GM18907 (cell line): Measurements from ENCODE around the gene SLC24A3.
"Not testable (repeated sequence)": the region's sequence is repeated elsewhere in the genome, so short reads cannot be mapped to it uniquely, and the experiment has no call there.

Experiments
- ATAC-seq: cut with Tn5 transposase; IDR thresholded peaks from one replicate; pipeline ENCODE4 v1.9.1; 2021; ENCODE audit warnings: mild to moderate bottlenecking, moderate library complexity; ENCODE audit not compliant: unreplicated experiment

The SLC24A3 gene

DNA sequence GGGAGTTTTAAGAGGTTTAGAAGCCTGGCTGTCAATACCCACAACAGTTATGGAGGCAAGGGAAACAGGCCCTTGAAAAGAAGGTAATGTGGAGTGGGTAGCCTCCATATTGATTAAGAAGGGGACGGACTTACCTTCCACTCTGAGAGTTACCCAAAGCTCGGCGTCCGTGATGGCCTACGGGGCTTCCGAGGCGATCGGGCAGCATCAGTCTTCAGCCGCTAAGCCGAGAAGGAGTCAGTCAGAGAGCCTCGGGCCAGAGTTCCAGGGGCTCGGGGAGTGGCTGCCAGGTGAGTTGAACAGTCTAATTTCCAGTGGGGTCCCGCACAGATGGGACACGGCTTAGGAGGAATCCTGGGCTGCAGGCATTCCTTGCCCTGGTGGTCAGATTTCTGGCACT is 541.8 kb downstream of the SLC24A3 start:
- ATAC-seq, result not testable (repeated sequence)

- no peak for ATAC-seq
These were observed 544.5 kb downstream of the SLC24A3 start for GRCh38 chr20:19756761-19757486.

GRCh38 chr20:19757487-19758132 is 545.2 kb downstream of the SLC24A3 start:
- no peak for ATAC-seq

- ATAC-seq, result no peak
These were observed 545.7 kb downstream of the SLC24A3 start, which contains the start of gene RIN2 for GRCh38 chr20:19758133-19758500. Gene RIN2 (plus strand): TSS chr20:19758258. CDS start chr20:19889602, 131,344 bp downstream.

DNA sequence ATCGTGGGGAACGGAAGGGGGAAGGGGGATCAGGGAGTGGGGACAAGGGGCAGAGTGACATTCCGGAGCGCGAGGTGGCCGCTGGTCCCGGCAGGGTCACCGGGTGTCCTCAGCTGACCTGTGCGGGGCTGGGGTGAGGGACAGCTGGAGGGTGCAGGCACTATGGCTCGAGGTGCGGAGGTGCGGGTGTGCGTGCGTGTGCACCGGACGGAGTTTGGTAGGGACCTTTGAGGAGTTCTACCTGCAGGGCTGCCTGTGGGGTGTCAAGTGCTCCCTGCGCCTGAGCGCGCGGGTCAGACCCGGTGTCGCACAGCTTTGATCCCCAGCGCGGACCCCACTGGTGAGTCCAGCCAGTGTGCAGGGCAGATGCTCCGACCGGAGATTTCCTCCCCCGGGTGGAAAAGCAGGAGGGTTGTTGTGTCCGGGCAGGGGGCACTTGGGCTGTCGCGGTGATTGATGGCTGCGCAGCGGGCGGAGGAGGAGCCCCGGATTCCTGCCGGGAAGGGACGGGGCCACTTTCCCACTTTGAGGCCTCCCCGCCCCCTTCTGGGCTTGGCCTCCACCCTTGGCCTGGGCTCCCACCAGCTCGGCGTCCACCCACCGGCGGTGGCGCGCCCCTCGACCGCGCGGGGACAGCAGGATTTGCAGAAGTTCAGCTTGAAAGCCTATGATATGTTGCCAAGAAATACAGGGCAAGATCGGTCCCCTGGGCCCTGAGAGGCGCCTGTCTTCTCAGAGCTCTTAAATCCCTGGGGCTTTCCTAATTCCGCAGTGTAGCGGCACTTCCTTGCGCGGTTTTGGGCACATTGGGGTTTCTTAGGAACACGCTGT is 546.3 kb downstream of the SLC24A3 start:
- ATAC-seq, result no peak

DNA sequence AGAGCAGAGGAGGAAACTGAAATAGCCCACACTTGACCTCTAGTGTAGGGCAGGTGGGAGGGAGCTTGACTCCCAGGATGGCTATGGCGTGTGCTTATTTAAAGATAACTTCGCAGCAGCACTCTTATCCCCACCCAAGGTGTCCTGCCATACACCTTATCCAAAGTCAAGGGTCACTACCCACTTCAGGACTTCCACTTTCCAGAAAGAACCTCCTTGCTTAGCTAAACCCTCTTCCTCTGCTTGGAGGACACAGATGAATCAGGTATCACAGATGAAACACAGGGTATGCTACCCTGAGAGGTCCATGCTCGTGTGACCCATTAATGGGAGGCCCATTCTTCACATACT is 547.9 kb downstream of the SLC24A3 start:
- no peak for ATAC-seq

GRCh38 chr20:19761326-19761725 is 548.9 kb downstream of the SLC24A3 start:
- ATAC-seq, result no peak

- ATAC-seq, result no peak
These were observed 549.4 kb downstream of the SLC24A3 start for GRCh38 chr20:19761841-19762240.

- no peak for ATAC-seq
These were observed 551.8 kb downstream of the SLC24A3 start for GRCh38 chr20:19764207-19764606.

- ATAC-seq, result no peak
These were observed 552.8 kb downstream of the SLC24A3 start for GRCh38 chr20:19765266-19765665.

DNA sequence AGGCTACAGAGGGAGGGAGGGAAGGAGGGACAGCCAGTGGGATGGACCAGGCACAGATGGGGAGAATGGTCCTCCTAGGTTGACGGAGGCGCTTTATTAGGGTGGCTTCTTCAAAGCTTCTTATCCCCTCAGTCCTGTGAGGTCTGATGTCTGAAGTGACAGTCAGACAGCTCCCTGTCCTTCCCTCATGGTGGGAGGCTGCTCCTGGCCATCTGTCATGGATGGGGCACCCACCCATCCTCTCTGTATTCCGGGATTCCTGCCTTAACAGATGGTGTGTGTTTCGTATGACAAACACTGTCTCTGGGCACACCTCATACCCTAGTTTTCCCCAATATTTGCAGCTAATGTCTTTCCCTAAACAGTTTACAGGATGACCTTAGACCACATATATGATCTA is 553.5 kb downstream of the SLC24A3 start:
- ATAC-seq, result no peak

DNA sequence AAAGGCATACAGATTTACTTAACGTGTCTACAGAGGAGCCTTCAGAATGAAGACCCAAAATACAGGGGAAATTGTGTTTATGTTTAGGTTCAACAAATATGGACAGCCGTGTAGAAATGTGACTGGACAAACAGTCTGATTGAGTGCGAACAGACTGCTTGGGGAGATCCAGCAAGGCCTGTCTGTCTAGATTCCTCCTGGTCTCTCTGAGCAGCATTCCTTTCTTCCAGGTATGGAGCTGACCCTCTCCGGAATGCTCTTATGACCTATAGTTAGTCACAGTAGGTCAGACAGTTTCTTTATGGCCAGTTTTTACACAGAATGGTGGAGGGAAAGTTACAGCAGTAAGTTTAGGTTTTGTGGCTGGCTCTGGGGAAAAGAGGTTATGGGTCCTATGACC is 554.6 kb downstream of the SLC24A3 start:
- ATAC-seq, result no peak

DNA sequence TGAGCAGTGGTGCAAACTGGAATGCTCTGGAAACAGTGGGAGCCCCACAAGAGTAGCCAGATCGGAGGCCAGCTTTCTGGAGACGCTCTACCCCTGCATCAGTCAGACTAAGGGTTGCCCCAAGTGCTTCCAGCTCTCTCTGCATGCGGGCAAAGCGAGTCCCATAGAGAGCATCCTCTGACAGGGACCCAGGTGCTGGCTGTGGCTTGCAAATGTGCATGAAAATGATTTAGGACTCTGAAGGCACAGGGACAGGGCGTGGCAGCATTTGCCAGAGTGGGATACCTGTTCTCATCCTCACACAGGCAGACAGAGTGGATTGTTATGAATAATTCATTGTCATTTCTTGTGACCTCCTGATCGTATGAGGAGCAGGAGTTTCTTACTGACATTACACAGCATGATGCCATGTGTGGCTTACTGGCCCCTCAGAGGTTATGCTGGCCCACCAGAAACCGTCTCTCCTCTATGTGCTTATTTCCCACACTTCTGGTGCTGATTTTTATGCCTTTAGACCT is 555.9 kb downstream of the SLC24A3 start:
- ATAC-seq, result no peak

- ATAC-seq, result no peak
These were observed 557.1 kb downstream of the SLC24A3 start for GRCh38 chr20:19769507-19769906.

- no peak for ATAC-seq
These were observed 557.9 kb downstream of the SLC24A3 start for GRCh38 chr20:19770375-19770774.

DNA sequence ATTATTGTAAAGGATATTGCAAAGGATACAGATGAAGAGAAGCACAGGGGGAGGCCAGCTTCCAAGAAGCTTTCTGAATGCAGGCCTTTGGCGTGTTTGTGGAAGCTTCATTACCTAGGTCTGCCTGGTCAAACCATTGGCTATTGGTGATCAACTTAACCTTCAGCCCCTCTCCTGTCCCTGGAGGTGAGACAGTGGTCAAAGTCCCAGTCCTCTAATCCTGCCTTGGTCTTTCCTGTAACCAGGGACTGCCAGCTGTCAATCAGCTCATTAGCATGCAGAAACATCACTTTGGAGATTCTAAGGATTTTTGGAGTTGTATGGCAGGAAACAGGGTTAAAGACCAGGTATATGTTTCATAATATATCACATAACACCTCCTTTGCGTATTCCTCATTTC is 558.6 kb downstream of the SLC24A3 start:
- no peak for ATAC-seq
